ENCODE data around the gene APOA1. TPM values are rescaled to one million over a fixed set of nuclear protein-coding genes. Genes with fewer than 3 reads are reported as not detected.

APOA1 gene
- total and polyA plus RNA-seq, 10 of the 15 experiments (the other 5 are each of a cell fraction or from before 2014, with no cell fraction given): 0.10 to 2.4 (median 0.24) TPM; not detected in 3

GRCh38 chr11:116798368-116798767 lies 39.1 kb downstream of the APOA1 start:
- DNase-seq (ENCODE audit: low read depth, low spot score): no peak
- Histone ChIP-seq H3K4me3 (no peak overlapping the region), H3K27me3 (replicated peaks in 1 of 2; ENCODE audit: control insufficient read depth in 2 of 2, insufficient read depth in 2 of 2, low read length in 1 of 2) (no peaks in the 10 kb centered on the region; a peak in 2 of 4 replicates), H2AFZ (ENCODE audit: control insufficient read depth, low read depth, low read length) (no peak overlapping the region), H3K4me1 (ENCODE audit: control insufficient read depth, insufficient read depth, low read length) (no peaks in the 10 kb centered on the region), H4K20me1 (ENCODE audit: control insufficient read depth, insufficient read depth) (no peaks in the 10 kb centered on the region), H3K36me3 (ENCODE audit: control insufficient read depth in 2 of 2, insufficient read depth in 2 of 2, low read length in 1 of 2) (no peaks in the 10 kb centered on the region), H3K9ac (ENCODE audit: control insufficient read depth, insufficient read depth, low read length) (no peak overlapping the region), H3K27ac (ENCODE audit: control insufficient read depth, insufficient read depth) (no peak overlapping the region), H3K4me2 (ENCODE audit: control insufficient read depth, insufficient read depth) (no peak overlapping the region), H3K9me3 (replicated peaks; ENCODE audit: control insufficient read depth, insufficient read depth, low read length) (no peaks in the 10 kb centered on the region), H3K79me2 (ENCODE audit: control insufficient read depth, insufficient read depth, low read length) (no peaks in the 10 kb centered on the region)
- TF ChIP-seq YBX1 (IDR thresholded peaks at IDR 0.05) (no peak), ZNF207 (IDR thresholded peaks at IDR 0.05; ENCODE audit: borderline replicate concordance) (no peak), NBN (IDR thresholded peaks at IDR 0.05) (no peak), SMC3 (IDR thresholded peaks at IDR 0.05; ENCODE audit: borderline replicate concordance, low read length) (no peak), SUZ12 (IDR thresholded peaks at IDR 0.05; ENCODE audit: unreplicated experiment) (no peak), RCOR1 (conservative IDR thresholded peaks at IDR 0.05; ENCODE audit: low read depth, low read length) (no peak), CREB1 (IDR thresholded peaks at IDR 0.05; ENCODE audit: low read depth) (no peak), NR2C1 (IDR thresholded peaks at IDR 0.05) (no peak)
- ChIA-PET RAD21 (ENCODE audit: unreplicated experiment) (no interaction called here), CTCF (interaction anchor here (0.5 kb wide), 1 partner anchor 64 kb away, joined by 4 read pairs; no protein-coding TSS in a partner anchor), POLR2A (interaction anchor here (1.5 kb wide), 1 partner anchor 10 kb away, joined by 3 read pairs; no protein-coding TSS in a partner anchor), SMC1A (ENCODE audit: uncharacterized antibody, unreplicated experiment) (no interaction called here)
- in situ Hi-C loops (cut with MboI) (no loop called here), intact Hi-C loops (cut with micrococcal nuclease; ENCODE audit: unreplicated experiment) (no loop called here)
- no TSS peak for BruUV-seq (replicated peaks)
- FAIRE-seq: no peak
- no peak for ATAC-seq
- 2% methylated on average over 4 of the region's 5 CpGs for WGBS (ENCODE audit: insufficient coverage, insufficient replicate concordance, low lambda C conversion rate, missing lambda C conversion rate)

GRCh38 chr11:116797816-116798215 lies 39.6 kb downstream of the APOA1 start:
- Histone ChIP-seq H3K9ac (ENCODE audit: control insufficient read depth, insufficient read depth, low read length) (no peak overlapping the region), H3K9me3 (replicated peaks; ENCODE audit: control insufficient read depth, insufficient read depth, low read length) (no peaks in the 10 kb centered on the region), H3K79me2 (ENCODE audit: control insufficient read depth, insufficient read depth, low read length) (no peaks in the 10 kb centered on the region), H2AFZ (ENCODE audit: control insufficient read depth, low read depth, low read length) (no peak overlapping the region), H3K27ac (ENCODE audit: control insufficient read depth, insufficient read depth) (no peak overlapping the region), H3K36me3 (ENCODE audit: control insufficient read depth in 2 of 2, insufficient read depth in 2 of 2, low read length in 1 of 2) (no peaks in the 10 kb centered on the region), H3K4me3 (no peak overlapping the region), H3K27me3 (replicated peaks in 1 of 2; ENCODE audit: control insufficient read depth in 2 of 2, insufficient read depth in 2 of 2, low read length in 1 of 2) (no peaks in the 10 kb centered on the region; a peak in 1 of 4 replicates), H3K4me1 (ENCODE audit: control insufficient read depth, insufficient read depth, low read length) (no peaks in the 10 kb centered on the region), H4K20me1 (ENCODE audit: control insufficient read depth, insufficient read depth) (no peaks in the 10 kb centered on the region), H3K4me2 (ENCODE audit: control insufficient read depth, insufficient read depth) (no peak overlapping the region)
- ChIA-PET SMC1A (ENCODE audit: uncharacterized antibody, unreplicated experiment) (no interaction called here), RAD21 (ENCODE audit: unreplicated experiment) (no interaction called here), CTCF (no interaction called here), POLR2A (interaction anchor here (1.5 kb wide), 1 partner anchor 9 kb away, joined by 3 read pairs; no protein-coding TSS in a partner anchor)
- FAIRE-seq (no peak), ATAC-seq (no peak), DNase-seq (ENCODE audit: low read depth, low spot score) (no peak)
- TF ChIP-seq EZH2 (IDR thresholded peaks at IDR 0.05; ENCODE audit: borderline replicate concordance, control insufficient read depth, low read depth, low read length) (no peak), SMC3 (IDR thresholded peaks at IDR 0.05; ENCODE audit: borderline replicate concordance, low read length) (no peak), CTCF (IDR thresholded peaks at IDR 0.05 in 2 of 3, conservative IDR thresholded peaks at IDR 0.05 in 1 of 3; ENCODE audit: control insufficient read depth in 2 of 3, extremely low read depth in 1 of 3, insufficient read depth in 1 of 3, low read depth in 3 of 3, low read length in 3 of 3) (no peak), SREBF2 (IDR thresholded peaks at IDR 0.05; ENCODE audit: low read length) (no peak), TAF1 (IDR thresholded peaks at IDR 0.05; ENCODE audit: borderline replicate concordance, low read depth, low read length) (no peak)
- intact Hi-C loops (cut with micrococcal nuclease; ENCODE audit: unreplicated experiment): no loop called here
- WGBS (ENCODE audit: insufficient coverage, insufficient replicate concordance, low lambda C conversion rate, missing lambda C conversion rate): 83% methylated on average over 5 of the region's 5 CpGs
- no TSS peak for BruUV-seq (replicated peaks)
- in situ Hi-C loops (cut with MboI): no loop called here
